Glomerular endothelial cell (primary cell): ENCODE data around the gene MCCC2. TPM values are rescaled to one million over a fixed set of nuclear protein-coding genes. Genes with fewer than 3 reads are reported as not detected.
"Not testable (repeated sequence)": the region's sequence is repeated elsewhere in the genome, so short reads cannot be mapped to it uniquely, and the experiment has no call there.

Source experiments
- DNase-seq: peaks from one replicate; pipeline ENCODE4 v3.0.0-alpha.2; 2011; ENCODE audit warnings: low read depth, low spot score; ENCODE audit errors: extremely low read depth
- total RNA-seq: library from RNA; depleted of rRNA; stranded (reverse); fragments of >200 nt; gene quantifications from 2 replicates; pipeline ENCODE4 v1.2.3, GENCODE V29; 2015

Gene MCCC2
- total RNA-seq, 1 donor from 2014 or later, result 30.8 TPM

- DNase-seq, result no peak
Measured at GRCh38 chr5:71658916-71659662, 71.9 kb downstream of the MCCC2 start.

GRCh38 chr5:71662381-71662780 is 75.2 kb downstream of the MCCC2 start:
- DNase-seq, result no peak

DNA sequence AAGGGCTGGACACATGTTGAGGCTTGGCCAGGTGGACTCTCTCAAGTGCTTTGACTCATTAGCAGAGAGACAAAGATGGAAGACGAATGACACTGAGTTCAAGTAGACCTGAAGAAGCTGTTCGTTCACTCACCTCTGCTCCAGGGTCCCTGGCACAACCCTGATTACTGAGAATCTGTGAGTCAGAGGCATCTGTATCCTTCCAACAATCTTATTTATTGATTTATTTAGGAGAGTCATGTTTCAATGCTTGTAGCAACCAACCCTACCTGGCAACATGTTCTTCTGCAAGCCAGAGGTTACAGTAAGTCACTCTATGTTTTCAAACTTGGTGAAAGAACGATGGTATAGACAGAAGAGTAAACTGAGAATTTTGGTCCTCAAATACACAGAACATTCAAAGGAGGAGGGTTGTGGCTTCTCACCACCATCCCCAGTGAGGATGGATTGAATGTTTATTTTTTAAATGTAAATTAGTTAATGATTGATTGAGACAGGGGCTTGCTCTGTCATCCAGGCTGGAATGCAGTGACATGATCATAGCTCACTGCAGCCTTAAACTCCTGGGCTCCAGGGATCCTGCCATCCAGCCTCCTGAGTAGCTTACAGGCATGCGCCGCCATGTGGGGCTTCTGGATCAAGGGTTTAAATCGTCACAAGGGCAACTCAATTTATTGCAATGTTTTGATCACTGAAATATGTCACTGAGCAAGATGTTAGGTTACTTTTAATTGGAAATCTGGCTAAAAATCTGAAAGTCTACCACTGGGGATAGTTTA is 76.2 kb downstream of the MCCC2 start:
- no peak for DNase-seq

- not testable (repeated sequence) for DNase-seq
Measured at GRCh38 chr5:71664615-71665014, 77.5 kb downstream of the MCCC2 start.

DNA sequence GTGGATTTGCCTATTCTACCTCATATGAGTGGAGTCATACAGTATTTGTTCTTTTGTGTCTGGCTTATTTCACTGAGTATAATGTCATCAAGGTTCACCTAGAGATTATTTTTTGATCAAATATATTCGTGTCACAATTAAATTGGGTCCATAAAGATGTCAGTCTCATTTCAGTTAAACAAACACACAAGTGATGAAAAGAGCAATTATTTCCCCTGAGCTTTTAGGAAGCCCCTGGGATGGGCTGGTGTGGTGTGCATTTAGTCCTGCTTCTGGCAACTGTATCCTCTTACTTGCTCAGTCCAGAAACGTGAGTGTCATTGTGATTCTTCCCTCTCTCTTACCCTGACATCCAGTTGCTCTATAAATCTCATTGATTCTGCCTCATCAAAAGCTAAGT is 79.2 kb downstream of the MCCC2 start:
- DNase-seq, result no peak

GRCh38 chr5:71677977-71678376 is 90.8 kb downstream of the MCCC2 start:
- no peak for DNase-seq

- DNase-seq, result no peak
Measured at GRCh38 chr5:71679714-71680113, 92.6 kb downstream of the MCCC2 start.

DNA sequence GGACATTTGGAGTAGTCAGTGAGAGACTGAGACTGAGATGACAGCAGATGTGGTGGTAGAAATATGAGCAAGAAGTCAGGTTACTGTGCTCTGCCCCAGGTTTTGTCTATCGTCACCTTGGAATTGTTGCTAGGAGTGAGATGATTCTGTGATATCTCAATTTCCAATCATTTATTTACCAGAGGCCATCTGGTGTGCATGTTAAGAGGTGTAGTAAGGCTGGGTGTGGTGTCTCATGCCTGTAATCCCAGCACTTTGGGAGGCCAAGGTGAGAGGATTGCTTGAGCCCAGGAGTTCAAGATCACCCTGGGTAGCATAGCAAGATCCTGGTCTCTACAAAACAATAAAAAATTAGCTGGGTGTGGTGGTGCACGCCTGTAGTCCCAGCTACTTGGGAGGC is 93.4 kb downstream of the MCCC2 start:
- no peak for DNase-seq

DNA sequence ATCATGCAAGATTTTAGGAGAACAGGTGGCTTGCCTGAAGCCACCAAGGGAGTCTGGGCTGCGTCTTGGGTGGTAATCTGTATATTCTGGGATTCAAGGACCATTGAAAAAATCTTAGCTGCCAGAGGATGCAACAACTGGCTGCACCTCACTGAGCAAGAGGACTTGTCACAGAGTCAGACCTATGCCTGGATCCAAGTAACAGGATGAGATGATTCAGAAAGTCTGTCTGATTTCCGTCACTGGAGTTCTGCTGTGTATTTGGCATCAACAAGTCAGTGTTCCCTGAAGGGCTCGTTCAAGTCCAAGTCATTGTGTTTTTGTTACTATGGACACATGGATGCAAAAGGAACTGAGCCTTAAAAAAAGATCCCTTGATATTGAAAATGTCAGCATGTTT is 94.2 kb downstream of the MCCC2 start:
- DNase-seq, result peak; percentile 65

- no peak for DNase-seq
Measured at GRCh38 chr5:71684309-71684708, 97.2 kb downstream of the MCCC2 start.

DNA sequence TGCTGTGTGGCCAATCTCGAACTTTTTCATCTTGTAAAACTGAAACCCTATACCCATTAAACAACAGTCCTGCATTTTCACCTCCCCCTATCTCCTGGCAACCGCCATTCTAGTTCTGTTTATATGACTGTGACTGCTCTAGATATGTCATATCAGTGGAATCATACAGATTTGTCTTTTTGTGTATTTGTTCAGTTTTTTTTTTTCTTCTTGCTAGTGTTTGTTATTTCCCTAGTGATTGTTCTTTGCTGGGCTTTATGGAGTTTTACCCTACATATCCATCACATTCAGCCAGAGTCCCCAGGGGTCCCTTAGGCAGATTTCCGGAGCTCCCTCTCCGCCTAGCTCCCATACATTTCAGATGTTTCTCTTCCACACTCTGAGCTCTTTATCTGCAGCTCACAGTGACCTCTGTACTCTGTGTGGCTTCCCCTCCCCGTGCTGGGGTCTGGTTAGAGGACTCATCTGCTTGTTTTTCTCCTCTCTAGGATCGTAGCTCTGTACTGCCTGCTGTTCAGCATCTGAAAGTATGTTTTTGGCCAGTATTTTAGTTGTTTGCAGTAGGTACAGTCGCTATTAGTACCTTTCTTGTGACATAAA is 106.8 kb downstream of the MCCC2 start:
- no peak for DNase-seq

DNA sequence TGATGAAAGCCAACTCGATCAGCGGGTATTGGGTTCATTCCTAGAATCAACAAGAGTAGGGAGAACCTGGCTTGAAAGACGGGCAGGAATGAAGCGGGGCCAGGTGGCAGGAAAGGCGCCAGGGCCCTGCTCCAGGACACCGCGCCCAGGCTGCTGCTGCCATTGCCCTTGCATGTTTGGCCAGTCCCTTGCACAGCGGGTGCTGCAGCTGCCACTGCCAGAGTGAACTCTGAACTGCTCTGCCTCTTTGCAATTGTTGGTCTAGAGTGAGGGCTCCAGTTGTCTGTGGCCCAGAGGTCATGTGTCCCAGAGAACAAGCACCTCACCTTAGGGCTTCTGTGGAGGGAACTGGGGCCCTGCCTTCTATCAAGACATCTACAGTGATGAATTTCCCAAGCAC is 107.9 kb downstream of the MCCC2 start:
- DNase-seq, result no peak

DNA sequence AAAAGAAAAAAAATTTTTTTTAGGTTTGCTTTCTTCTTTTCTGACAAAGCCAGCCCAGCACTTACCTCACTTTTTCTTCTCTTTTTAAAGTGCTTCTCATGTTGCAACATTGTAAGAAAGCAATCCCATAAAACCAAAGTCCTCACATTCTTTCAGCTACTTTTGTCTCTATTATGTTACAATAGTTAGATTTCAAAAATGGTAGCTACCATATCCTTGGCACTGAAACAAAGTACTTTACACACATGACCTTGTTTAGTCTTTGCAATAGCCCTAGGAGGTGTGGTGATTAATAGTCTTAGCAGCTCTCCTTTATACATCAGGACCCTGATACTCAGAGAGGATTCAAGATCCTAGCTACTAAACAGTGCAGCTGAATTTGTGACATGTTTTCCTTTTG is 108.5 kb downstream of the MCCC2 start:
- DNase-seq, result no peak

GRCh38 chr5:71697967-71698366 is 110.8 kb downstream of the MCCC2 start:
- no peak for DNase-seq

DNA sequence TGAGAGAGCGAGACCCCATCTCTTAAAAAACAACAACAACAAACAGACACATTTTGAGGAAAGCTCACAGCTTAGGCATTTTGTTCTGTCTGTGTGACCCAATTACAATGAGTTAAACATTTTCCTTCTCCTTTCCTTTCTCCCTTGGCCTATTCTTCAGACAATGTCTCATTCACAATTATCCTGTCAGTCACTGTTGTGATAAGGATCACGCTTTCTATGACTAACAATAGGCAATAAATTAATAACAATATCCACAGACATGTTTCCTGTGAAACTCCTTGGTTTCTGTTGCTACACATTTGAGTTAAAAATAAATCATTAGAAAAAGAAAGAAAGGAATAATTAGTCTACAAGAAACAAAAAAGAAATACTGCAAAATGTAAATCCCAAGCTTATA is 112.1 kb downstream of the MCCC2 start:
- DNase-seq, result peak; percentile 48

GRCh38 chr5:71699751-71700150 is 112.6 kb downstream of the MCCC2 start:
- DNase-seq, result no peak

GRCh38 chr5:71700803-71701202 is 113.7 kb downstream of the MCCC2 start:
- DNase-seq, result no peak

GRCh38 chr5:71701407-71701806 is 114.3 kb downstream of the MCCC2 start:
- no peak for DNase-seq

DNA sequence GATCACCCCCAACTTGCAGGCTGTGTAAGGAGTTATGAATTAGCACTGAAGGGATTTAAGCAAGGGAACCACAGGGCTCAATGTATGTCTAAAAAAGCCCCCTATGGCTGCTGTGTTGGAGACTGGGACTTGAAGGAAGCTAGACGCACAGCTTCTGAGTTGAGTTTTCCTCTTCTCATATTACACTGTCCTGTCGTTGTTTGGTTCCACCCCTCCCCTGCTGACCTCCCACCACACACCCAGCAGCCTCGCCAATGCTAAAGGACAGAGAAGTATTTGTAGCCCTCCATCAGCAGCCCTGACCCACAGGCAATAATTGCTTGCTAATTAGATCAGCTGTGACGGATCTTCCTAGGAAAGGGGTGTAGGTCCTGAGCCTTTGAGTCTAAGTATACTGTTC is 116.8 kb downstream of the MCCC2 start:
- no peak for DNase-seq

- DNase-seq, result no peak
Measured at GRCh38 chr5:71705421-71705820, 118.3 kb downstream of the MCCC2 start.

DNA sequence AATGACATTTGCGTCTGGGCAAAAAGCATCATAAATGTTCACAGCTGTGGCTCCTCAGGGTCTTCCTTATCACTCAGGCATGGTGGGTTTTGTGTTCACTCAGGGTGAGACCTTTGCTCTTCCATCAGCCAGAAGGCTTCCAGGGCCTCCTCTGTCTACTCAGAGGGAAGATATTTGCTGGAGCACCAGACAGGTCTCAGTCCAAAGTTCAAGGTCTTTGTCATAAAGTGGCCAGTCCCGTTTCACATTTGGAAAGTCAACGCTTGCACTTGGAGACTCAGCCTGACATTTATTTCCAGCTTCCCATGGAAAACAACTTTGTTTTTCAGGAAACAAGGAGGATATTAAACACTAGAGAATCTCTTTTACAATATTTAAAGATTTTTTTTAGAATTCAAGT is 119.8 kb downstream of the MCCC2 start:
- DNase-seq, result no peak
